CD14-positive monocyte (primary cell): ENCODE results near the gene CAB39L. TPM values are rescaled to one million over a fixed set of nuclear protein-coding genes. Genes with fewer than 3 reads are reported as not detected.

Experiments used
- DNase-seq, 3 donors: peaks; one replicate each; pipeline ENCODE4 v3.0.0-alpha.2; 2011 to 2022
- H2AFZ ChIP-seq: 2 replicates; pipeline ENCODE4 v1.6.0; 2012; ENCODE audit warnings: mild to moderate bottlenecking, low read depth, low read length, inconsistent platforms; ENCODE audit not compliant: insufficient read depth, poor library complexity, severe bottlenecking
- H3K27ac ChIP-seq, 2 donors: 1 replicate in 1 of 2; 2 replicates in 1 of 2; pipeline ENCODE4 v1.5.1; 2012 to 2013; ENCODE audit warnings: low read length in 2 of 2, control low read depth in 1 of 2, inconsistent platforms in 1 of 2, low read depth in 1 of 2, mild to moderate bottlenecking in 1 of 2
- H3K27me3 ChIP-seq, 2 donors: one replicate each; pipeline versions ENCODE4 v1.6.0 to v1.6.1; 2011 to 2013; ENCODE audit warnings: low read length in 2 of 2; ENCODE audit not compliant: control insufficient read depth in 2 of 2, insufficient read depth in 2 of 2
- H3K36me3 ChIP-seq, 2 donors: replicated peaks in 1 of 2; 1 replicate in 1 of 2; 2 replicates in 1 of 2; pipeline versions ENCODE4 v1.5.1 to v1.6.1; 2012 to 2013; ENCODE audit warnings: low read length in 2 of 2, control low read depth in 1 of 2, inconsistent platforms in 1 of 2, mild to moderate bottlenecking in 1 of 2; ENCODE audit not compliant: insufficient read depth in 2 of 2, control insufficient read depth in 1 of 2
- H3K4me1 ChIP-seq, 2 donors: 1 replicate in 1 of 2; 2 replicates in 1 of 2; pipeline versions ENCODE4 v1.5.1 to v1.6.1; 2012 to 2013; ENCODE audit warnings: low read length in 2 of 2, control low read depth in 1 of 2, inconsistent platforms in 1 of 2, mild to moderate bottlenecking in 1 of 2, moderate library complexity in 1 of 2; ENCODE audit not compliant: insufficient read depth in 2 of 2, control insufficient read depth in 1 of 2
- H3K4me2 ChIP-seq: replicated peaks from 2 replicates; pipeline ENCODE3; 2012; ENCODE audit warnings: low read length, moderate library complexity, mild to moderate bottlenecking; ENCODE audit not compliant: poor library complexity, severe bottlenecking; ENCODE audit errors: extremely low read depth
- H3K4me3 ChIP-seq, 3 experiments: fragments of 200-600 bp in 1 of 3; sonication (generic) in 1 of 3; replicated peaks in 1 of 3; 1 replicate in 2 of 3; 2 replicates in 1 of 3; pipeline ENCODE4 v1.5.1; 2011 to 2013; ENCODE audit warnings: low read length in 3 of 3, mild to moderate bottlenecking in 3 of 3, control low read depth in 2 of 3, low read depth in 2 of 3, inconsistent platforms in 1 of 3, moderate library complexity in 1 of 3
- H3K79me2 ChIP-seq: 2 replicates; pipeline ENCODE4 v1.6.0; 2012; ENCODE audit warnings: mild to moderate bottlenecking, control low read depth, inconsistent platforms, low read length, moderate library complexity; ENCODE audit not compliant: insufficient read depth
- H3K9ac ChIP-seq: 2 replicates; pipeline ENCODE4 v1.6.0; 2017; ENCODE audit warnings: low read length, mild to moderate bottlenecking; ENCODE audit not compliant: insufficient read depth, poor library complexity, severe bottlenecking
- H3K9me3 ChIP-seq, 2 donors: replicated peaks in 1 of 2; 1 replicate in 1 of 2; 2 replicates in 1 of 2; pipeline versions ENCODE4 v1.5.1 to v1.6.1; 2012 to 2013; ENCODE audit warnings: low read length in 2 of 2, control low read depth in 1 of 2; ENCODE audit not compliant: control insufficient read depth in 1 of 2, insufficient read depth in 1 of 2
- H4K20me1 ChIP-seq: 2 replicates; pipeline ENCODE4 v1.6.0; 2012; ENCODE audit warnings: mild to moderate bottlenecking, low read length, control low read depth, moderate library complexity; ENCODE audit not compliant: insufficient read depth
- H3K27ac Mint-ChIP-seq, 7 donors: one replicate each; pipeline ENCODE4 v1.8.0; 2020; ENCODE audit warnings: mild to moderate bottlenecking in 7 of 7, mixed read lengths in 7 of 7, moderate library complexity in 6 of 7, inconsistent platforms in 2 of 7
- H3K27me3 Mint-ChIP-seq, 3 donors: one replicate each; pipeline ENCODE4 v1.8.0; 2021 to 2022; ENCODE audit warnings: low read depth in 3 of 3, mild to moderate bottlenecking in 3 of 3, mixed read lengths in 3 of 3, moderate library complexity in 3 of 3, inconsistent platforms in 1 of 3
- H3K36me3 Mint-ChIP-seq, 2 donors: one replicate each; pipeline ENCODE4 v1.8.0; 2020; ENCODE audit warnings: mixed read lengths in 2 of 2, inconsistent platforms in 1 of 2, mild to moderate bottlenecking in 1 of 2
- H3K4me1 Mint-ChIP-seq: one replicate; pipeline ENCODE4 v1.8.0; 2020; ENCODE audit warnings: mild to moderate bottlenecking, mixed read lengths
- H3K4me3 Mint-ChIP-seq, 2 donors: one replicate each; pipeline ENCODE4 v1.8.0; 2020; ENCODE audit warnings: mild to moderate bottlenecking in 2 of 2, mixed read lengths in 2 of 2, moderate library complexity in 1 of 2
- H3K9me3 Mint-ChIP-seq, 7 donors: one replicate each; pipeline ENCODE4 v1.8.0; 2020 to 2022; ENCODE audit warnings: mixed read lengths in 7 of 7, mild to moderate bottlenecking in 6 of 7, moderate library complexity in 6 of 7, inconsistent platforms in 2 of 7
- CTCF ChIP-seq: fragments of 200-600 bp; IDR thresholded peaks from one replicate; pipeline ENCODE4 v1.8.0; 2022; ENCODE audit warnings: antibody characterized with exemption, mild to moderate bottlenecking
- WGBS: methylation state at CpG from one replicate; pipeline ENCODE4 v1.1.5; 2013; ENCODE audit warnings: missing lambda C conversion rate; ENCODE audit not compliant: insufficient coverage; 5-methylcytosine and 5-hydroxymethylcytosine counted together
- intact Hi-C, 2 donors: fragments of 100-400 bp; cut with micrococcal nuclease; formaldehyde crosslinking; loops; one replicate each; pipeline versions ENCODE4 v1.15.0 to v1.15.1; 2023
- polyA plus RNA-seq, 3 donors: library from polyadenylated mRNA; depleted of rRNA in 1 of 3; unstranded in 2 of 3; stranded (reverse) in 1 of 3; fragments of 300-500 nt in 2 of 3; fragments of >200 nt in 1 of 3; fragmentation: Illumina TruSeq in 2 of 3; gene quantifications; 1 replicate in 2 of 3; 2 replicates in 1 of 3; pipeline ENCODE4 v1.2.3, GENCODE V29; 2012 to 2021

The CAB39L gene
- polyA plus RNA-seq, 3 donors: 1.9 to 5.1 (median 2.7) TPM

- no peak for TF ChIP-seq CTCF
- no peak overlapping the region for H3K4me2 ChIP-seq
- Mint-ChIP-seq H3K27ac (no peak overlapping the region), H3K4me1 (no peaks in the 10 kb centered on the region), H3K9me3 (peaks cover 2 to 11% (median 8%) of the 10 kb centered on the region in 7 donors), H3K4me3 (no peak overlapping the region), H3K27me3 (peaks cover 0 to 2% (median 0%) of the 10 kb centered on the region in 3 donors), H3K36me3 (peaks cover 3 to 14% of the 10 kb centered on the region in 2 donors)
- H3K4me1 ChIP-seq: no peaks in the 10 kb centered on the region
- H2AFZ ChIP-seq: no peak overlapping the region
- H3K36me3 ChIP-seq: no peaks in the 10 kb centered on the region
- H3K79me2 ChIP-seq: no peaks in the 10 kb centered on the region
- WGBS: no CpG with 5 or more reads among the region's 2 CpGs
- H3K9me3 ChIP-seq: peaks cover under 1 to 3% of the 10 kb centered on the region in 2 donors
- no peak overlapping the region for H3K4me3 ChIP-seq
- DNase-seq: no peak
- H4K20me1 ChIP-seq: no peaks in the 10 kb centered on the region
- H3K27ac ChIP-seq: no peak overlapping the region
- no peaks in the 10 kb centered on the region for H3K27me3 ChIP-seq
- intact Hi-C loops: no loop called here
- H3K9ac ChIP-seq: no peak overlapping the region
Observed at GRCh38 chr13:49368688-49369087, 75.2 kb downstream of the CAB39L start.

- no peaks in the 10 kb centered on the region for H3K36me3 ChIP-seq
- H3K4me3 Mint-ChIP-seq: no peak overlapping the region
- H4K20me1 ChIP-seq: no peaks in the 10 kb centered on the region
- no peak overlapping the region for H2AFZ ChIP-seq
- intact Hi-C loops: no loop called here
- H3K27ac ChIP-seq: no peak overlapping the region
- H3K79me2 ChIP-seq: no peaks in the 10 kb centered on the region
- no peaks in the 10 kb centered on the region for H3K27me3 ChIP-seq
- H3K27me3 Mint-ChIP-seq: peaks cover 0 to 2% (median 0%) of the 10 kb centered on the region in 3 donors
- H3K36me3 Mint-ChIP-seq: peaks cover 3 to 20% of the 10 kb centered on the region in 2 donors
- H3K9me3 ChIP-seq: peaks cover 3 to 7% of the 10 kb centered on the region in 2 donors
- no peak overlapping the region for H3K4me3 ChIP-seq
- H3K4me1 Mint-ChIP-seq: no peaks in the 10 kb centered on the region
- no peaks in the 10 kb centered on the region for H3K4me1 ChIP-seq
- H3K9me3 Mint-ChIP-seq: peaks cover 6 to 17% (median 14%) of the 10 kb centered on the region in 7 donors
- TF ChIP-seq CTCF: no peak
- H3K27ac Mint-ChIP-seq: no peak overlapping the region
- no peak overlapping the region for H3K9ac ChIP-seq
- 100% methylated on average over 1 of the region's 5 CpGs for WGBS
- no peak for DNase-seq
- no peak overlapping the region for H3K4me2 ChIP-seq
Observed at GRCh38 chr13:49367640-49368422, 76.0 kb downstream of the CAB39L start.
